Measurements from ENCODE around the gene PTPN7. TPM values are rescaled to one million over a fixed set of nuclear protein-coding genes. Genes with fewer than 3 reads are reported as not detected.
A peak's percentile ranks its signal among the peaks of the same experiment; 100 is the strongest.

PTPN7 gene
- 0.52 TPM for total RNA-seq

GRCh38 chr1:202160377-202160940, at the start of gene PTPN7:
Gene PTPN7 (minus strand): TSS chr1:202160602. CDS start chr1:202159402, 1,200 bp downstream.
- H3K27ac ChIP-seq (ENCODE audit: low read depth, low read length): peak within 1 kb of the TSS; percentile 25
- H3K4me1 ChIP-seq (ENCODE audit: control insufficient read depth in 3 of 3, insufficient read depth in 3 of 3, low read length in 3 of 3): peaks cover 2 to 8% (median 6%) of the 10 kb centered on the region in 3 donors
- peak within 1 kb of the TSS in 1 of 3 donors; percentile 20 for H3K4me3 ChIP-seq (ENCODE audit: low read length in 3 of 3)
- H3K9ac ChIP-seq (ENCODE audit: low read depth in 1 of 3, low read length in 3 of 3): no peak within 1 kb of the TSS
- no peaks in the 10 kb centered on the region for H3K36me3 ChIP-seq (ENCODE audit: control insufficient read depth in 3 of 3, insufficient read depth in 3 of 3, low read length in 3 of 3)
- no peaks in the 10 kb centered on the region for H3K9me3 ChIP-seq (ENCODE audit: control insufficient read depth in 3 of 3, low read length in 3 of 3)
- H3K27me3 ChIP-seq (ENCODE audit: control insufficient read depth in 3 of 3, insufficient read depth in 3 of 3, low read length in 3 of 3): peaks cover 0 to 2% (median 0%) of the 10 kb centered on the region in 3 donors

- Histone ChIP-seq H3K9me3 (ENCODE audit: control insufficient read depth in 3 of 3, low read length in 3 of 3) (no peaks in the 10 kb centered on the region), H3K27ac (ENCODE audit: low read depth, low read length) (no peak overlapping the region), H3K4me3 (ENCODE audit: low read length in 3 of 3) (no peak overlapping the region), H3K27me3 (ENCODE audit: control insufficient read depth in 3 of 3, insufficient read depth in 3 of 3, low read length in 3 of 3) (peaks cover 14 to 40% (median 40%) of the 10 kb centered on the region in 3 donors), H3K9ac (ENCODE audit: low read depth in 1 of 3, low read length in 3 of 3) (no peak overlapping the region), H3K4me1 (ENCODE audit: control insufficient read depth in 3 of 3, insufficient read depth in 3 of 3, low read length in 3 of 3) (no peaks in the 10 kb centered on the region), H3K36me3 (ENCODE audit: control insufficient read depth in 3 of 3, insufficient read depth in 3 of 3, low read length in 3 of 3) (no peaks in the 10 kb centered on the region)
Measured at GRCh38 chr1:202208351-202208857, 48.0 kb upstream of the PTPN7 start.

GRCh38 chr1:202207292-202207691, 46.9 kb upstream of the PTPN7 start:
- peaks cover 5 to 31% (median 29%) of the 10 kb centered on the region in 3 donors for H3K27me3 ChIP-seq (ENCODE audit: control insufficient read depth in 3 of 3, insufficient read depth in 3 of 3, low read length in 3 of 3)

GRCh38 chr1:202205523-202206190, 45.3 kb upstream of the PTPN7 start:
- no peaks in the 10 kb centered on the region for H3K36me3 ChIP-seq (ENCODE audit: control insufficient read depth in 3 of 3, insufficient read depth in 3 of 3, low read length in 3 of 3)

More at GRCh38 chr1:202207292-202207691, 46.9 kb upstream of the PTPN7 start:
- no peaks in the 10 kb centered on the region for H3K9me3 ChIP-seq (ENCODE audit: control insufficient read depth in 3 of 3, low read length in 3 of 3)
- H3K9ac ChIP-seq (ENCODE audit: low read depth in 1 of 3, low read length in 3 of 3): no peak overlapping the region
- no peak overlapping the region for H3K27ac ChIP-seq (ENCODE audit: low read depth, low read length)
- H3K4me1 ChIP-seq (ENCODE audit: control insufficient read depth in 3 of 3, insufficient read depth in 3 of 3, low read length in 3 of 3): peaks cover 5 to 10% (median 6%) of the 10 kb centered on the region in 3 donors
- no peak overlapping the region for H3K4me3 ChIP-seq (ENCODE audit: low read length in 3 of 3)
- H3K36me3 ChIP-seq (ENCODE audit: control insufficient read depth in 3 of 3, insufficient read depth in 3 of 3, low read length in 3 of 3): no peaks in the 10 kb centered on the region

GRCh38 chr1:202204065-202204464, 43.7 kb upstream of the PTPN7 start:
- H3K4me1 ChIP-seq (ENCODE audit: control insufficient read depth in 3 of 3, insufficient read depth in 3 of 3, low read length in 3 of 3): peaks cover 16 to 39% (median 22%) of the 10 kb centered on the region in 3 donors
- H3K9ac ChIP-seq (ENCODE audit: low read depth in 1 of 3, low read length in 3 of 3): no peak overlapping the region
- H3K36me3 ChIP-seq (ENCODE audit: control insufficient read depth in 3 of 3, insufficient read depth in 3 of 3, low read length in 3 of 3): no peaks in the 10 kb centered on the region
- H3K27ac ChIP-seq (ENCODE audit: low read depth, low read length): no peak overlapping the region
- H3K9me3 ChIP-seq (ENCODE audit: control insufficient read depth in 3 of 3, low read length in 3 of 3): no peaks in the 10 kb centered on the region
- H3K27me3 ChIP-seq (ENCODE audit: control insufficient read depth in 3 of 3, insufficient read depth in 3 of 3, low read length in 3 of 3): peaks cover 0 to 18% (median 12%) of the 10 kb centered on the region in 3 donors
- no peak overlapping the region for H3K4me3 ChIP-seq (ENCODE audit: low read length in 3 of 3)

More at GRCh38 chr1:202205523-202206190, 45.3 kb upstream of the PTPN7 start:
- no peaks in the 10 kb centered on the region for H3K9me3 ChIP-seq (ENCODE audit: control insufficient read depth in 3 of 3, low read length in 3 of 3)
- no peak overlapping the region for H3K27ac ChIP-seq (ENCODE audit: low read depth, low read length)
- H3K4me1 ChIP-seq (ENCODE audit: control insufficient read depth in 3 of 3, insufficient read depth in 3 of 3, low read length in 3 of 3): peaks cover 9 to 25% (median 10%) of the 10 kb centered on the region in 3 donors
- no peak overlapping the region for H3K9ac ChIP-seq (ENCODE audit: low read depth in 1 of 3, low read length in 3 of 3)
- peaks cover 0 to 27% (median 21%) of the 10 kb centered on the region in 3 donors for H3K27me3 ChIP-seq (ENCODE audit: control insufficient read depth in 3 of 3, insufficient read depth in 3 of 3, low read length in 3 of 3)
- no peak overlapping the region for H3K4me3 ChIP-seq (ENCODE audit: low read length in 3 of 3)

- H3K4me3 ChIP-seq (ENCODE audit: low read length in 3 of 3): no peak overlapping the region
- no peaks in the 10 kb centered on the region for H3K36me3 ChIP-seq (ENCODE audit: control insufficient read depth in 3 of 3, insufficient read depth in 3 of 3, low read length in 3 of 3)
- H3K9me3 ChIP-seq (ENCODE audit: control insufficient read depth in 3 of 3, low read length in 3 of 3): no peaks in the 10 kb centered on the region
- H3K4me1 ChIP-seq (ENCODE audit: control insufficient read depth in 3 of 3, insufficient read depth in 3 of 3, low read length in 3 of 3): peaks cover 16 to 41% (median 23%) of the 10 kb centered on the region in 3 donors
- peaks cover 0 to 13% (median 12%) of the 10 kb centered on the region in 3 donors for H3K27me3 ChIP-seq (ENCODE audit: control insufficient read depth in 3 of 3, insufficient read depth in 3 of 3, low read length in 3 of 3)
- H3K27ac ChIP-seq (ENCODE audit: low read depth, low read length): no peak overlapping the region
- no peak overlapping the region for H3K9ac ChIP-seq (ENCODE audit: low read depth in 1 of 3, low read length in 3 of 3)
Measured at GRCh38 chr1:202203238-202204039, 43.0 kb upstream of the PTPN7 start.

- Histone ChIP-seq H3K4me1 (ENCODE audit: control insufficient read depth in 3 of 3, insufficient read depth in 3 of 3, low read length in 3 of 3) (peaks cover 16 to 41% (median 23%) of the 10 kb centered on the region in 3 donors), H3K36me3 (ENCODE audit: control insufficient read depth in 3 of 3, insufficient read depth in 3 of 3, low read length in 3 of 3) (no peaks in the 10 kb centered on the region), H3K4me3 (ENCODE audit: low read length in 3 of 3) (no peak overlapping the region), H3K27me3 (ENCODE audit: control insufficient read depth in 3 of 3, insufficient read depth in 3 of 3, low read length in 3 of 3) (peaks cover 0 to 8% (median 7%) of the 10 kb centered on the region in 3 donors), H3K9ac (ENCODE audit: low read depth in 1 of 3, low read length in 3 of 3) (no peak overlapping the region), H3K27ac (ENCODE audit: low read depth, low read length) (no peak overlapping the region), H3K9me3 (ENCODE audit: control insufficient read depth in 3 of 3, low read length in 3 of 3) (no peaks in the 10 kb centered on the region)
Measured at GRCh38 chr1:202202500-202203168, 42.2 kb upstream of the PTPN7 start.

GRCh38 chr1:202201971-202202370, 41.6 kb upstream of the PTPN7 start:
- no peak overlapping the region for H3K9ac ChIP-seq (ENCODE audit: low read depth in 1 of 3, low read length in 3 of 3)
- H3K4me3 ChIP-seq (ENCODE audit: low read length in 3 of 3): no peak overlapping the region
- no peak overlapping the region for H3K27ac ChIP-seq (ENCODE audit: low read depth, low read length)
- peaks cover 16 to 41% (median 23%) of the 10 kb centered on the region in 3 donors for H3K4me1 ChIP-seq (ENCODE audit: control insufficient read depth in 3 of 3, insufficient read depth in 3 of 3, low read length in 3 of 3)
- no peaks in the 10 kb centered on the region for H3K9me3 ChIP-seq (ENCODE audit: control insufficient read depth in 3 of 3, low read length in 3 of 3)
- H3K27me3 ChIP-seq (ENCODE audit: control insufficient read depth in 3 of 3, insufficient read depth in 3 of 3, low read length in 3 of 3): peaks cover 0 to 8% (median 5%) of the 10 kb centered on the region in 3 donors
- no peaks in the 10 kb centered on the region for H3K36me3 ChIP-seq (ENCODE audit: control insufficient read depth in 3 of 3, insufficient read depth in 3 of 3, low read length in 3 of 3)

GRCh38 chr1:202201266-202201665, 40.9 kb upstream of the PTPN7 start:
- Histone ChIP-seq H3K9ac (ENCODE audit: low read depth in 1 of 3, low read length in 3 of 3) (no peak overlapping the region), H3K4me3 (ENCODE audit: low read length in 3 of 3) (no peak overlapping the region), H3K4me1 (ENCODE audit: control insufficient read depth in 3 of 3, insufficient read depth in 3 of 3, low read length in 3 of 3) (peaks cover 16 to 41% (median 23%) of the 10 kb centered on the region in 3 donors), H3K27me3 (ENCODE audit: control insufficient read depth in 3 of 3, insufficient read depth in 3 of 3, low read length in 3 of 3) (peaks cover 0 to 7% (median 5%) of the 10 kb centered on the region in 3 donors), H3K9me3 (ENCODE audit: control insufficient read depth in 3 of 3, low read length in 3 of 3) (no peaks in the 10 kb centered on the region), H3K27ac (ENCODE audit: low read depth, low read length) (no peak overlapping the region), H3K36me3 (ENCODE audit: control insufficient read depth in 3 of 3, insufficient read depth in 3 of 3, low read length in 3 of 3) (no peaks in the 10 kb centered on the region)

Data from skeletal muscle tissue (tissue), 4 donors.